ENCODE data around the gene PARPBP.
A peak's percentile ranks its signal among the peaks of the same experiment; 100 is the strongest.
"Not testable (repeated sequence)": the region's sequence is repeated elsewhere in the genome, so short reads cannot be mapped to it uniquely, and the experiment has no call there.

Gene PARPBP, protein sequence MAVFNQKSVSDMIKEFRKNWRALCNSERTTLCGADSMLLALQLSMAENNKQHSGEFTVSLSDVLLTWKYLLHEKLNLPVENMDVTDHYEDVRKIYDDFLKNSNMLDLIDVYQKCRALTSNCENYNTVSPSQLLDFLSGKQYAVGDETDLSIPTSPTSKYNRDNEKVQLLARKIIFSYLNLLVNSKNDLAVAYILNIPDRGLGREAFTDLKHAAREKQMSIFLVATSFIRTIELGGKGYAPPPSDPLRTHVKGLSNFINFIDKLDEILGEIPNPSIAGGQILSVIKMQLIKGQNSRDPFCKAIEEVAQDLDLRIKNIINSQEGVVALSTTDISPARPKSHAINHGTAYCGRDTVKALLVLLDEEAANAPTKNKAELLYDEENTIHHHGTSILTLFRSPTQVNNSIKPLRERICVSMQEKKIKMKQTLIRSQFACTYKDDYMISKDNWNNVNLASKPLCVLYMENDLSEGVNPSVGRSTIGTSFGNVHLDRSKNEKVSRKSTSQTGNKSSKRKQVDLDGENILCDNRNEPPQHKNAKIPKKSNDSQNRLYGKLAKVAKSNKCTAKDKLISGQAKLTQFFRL

DNA sequence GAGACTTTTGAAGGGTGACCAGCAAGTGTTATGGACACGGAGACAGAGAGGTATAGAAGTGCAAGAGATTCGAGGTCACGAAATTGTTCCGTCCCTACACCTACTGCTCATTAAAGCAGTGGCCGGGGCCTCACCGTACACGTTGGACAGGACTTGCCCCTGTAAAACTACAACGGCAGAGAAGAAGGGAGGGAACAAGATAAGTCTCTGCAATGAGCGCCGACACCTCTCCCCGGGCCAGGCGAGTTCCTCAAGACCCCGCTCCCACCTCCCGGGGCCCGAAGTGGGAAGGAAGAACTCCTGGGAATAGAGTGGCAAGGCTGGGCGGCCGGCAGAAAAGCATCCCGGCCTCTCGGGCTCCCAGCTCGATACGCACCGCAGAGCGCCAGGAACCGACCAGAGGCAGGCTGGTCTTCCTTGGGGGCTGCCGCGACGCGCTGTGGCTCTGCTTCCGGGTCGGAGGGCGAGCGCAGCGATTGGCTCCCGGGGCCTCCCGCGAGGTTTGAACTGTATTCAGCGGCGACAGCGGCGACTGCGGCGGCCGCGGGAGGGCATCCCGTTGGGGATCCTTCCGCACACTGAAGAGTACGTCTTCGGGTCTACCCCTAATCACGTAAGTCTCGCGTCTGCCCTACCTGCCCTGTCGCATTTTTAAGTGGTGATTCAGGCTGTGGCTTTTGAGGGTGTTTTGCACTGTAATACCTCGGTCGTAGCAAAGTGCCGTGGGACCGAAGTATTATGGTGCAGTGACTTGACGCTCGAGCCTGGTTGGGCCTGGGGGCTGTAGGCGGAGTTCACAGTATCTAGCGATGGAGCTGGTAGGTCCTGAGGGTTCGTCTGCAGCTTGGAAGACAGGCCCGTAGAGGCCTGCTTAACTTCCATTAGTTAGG is at the start of gene PARPBP, which contains the start of gene NUP37:
TSS of gene PARPBP (plus strand) at position 510 of the 890 bp plus-strand sequence. CDS start 3,706 bp downstream, outside the sequence.
TSS of gene NUP37 (minus strand) at position 441 of the 890 bp plus-strand sequence. CDS start 1,596 bp downstream, outside the sequence.
- peak; percentile 31 to 92 (median 82) for DNase-seq

DNA sequence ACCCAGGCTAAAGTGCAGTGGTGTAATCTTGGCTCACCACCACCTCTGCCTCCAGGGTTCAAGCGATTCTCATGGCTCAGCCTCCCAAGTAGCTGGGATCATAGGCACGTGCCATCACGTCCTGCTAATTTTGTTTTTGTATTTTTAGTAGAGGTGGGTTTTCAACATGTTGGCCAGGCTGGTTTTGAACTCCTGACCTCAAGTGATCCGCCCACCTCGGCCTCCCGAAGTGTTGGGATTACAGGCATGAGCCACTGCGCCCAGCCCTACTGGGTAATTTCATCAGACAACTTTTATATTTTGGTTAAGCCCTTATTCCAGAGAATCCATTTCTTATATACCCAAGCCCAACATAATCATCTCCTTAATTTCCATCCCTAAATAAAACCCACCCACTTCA is 47.9 kb upstream of the PARPBP start:
- not testable (repeated sequence) for DNase-seq

DNA sequence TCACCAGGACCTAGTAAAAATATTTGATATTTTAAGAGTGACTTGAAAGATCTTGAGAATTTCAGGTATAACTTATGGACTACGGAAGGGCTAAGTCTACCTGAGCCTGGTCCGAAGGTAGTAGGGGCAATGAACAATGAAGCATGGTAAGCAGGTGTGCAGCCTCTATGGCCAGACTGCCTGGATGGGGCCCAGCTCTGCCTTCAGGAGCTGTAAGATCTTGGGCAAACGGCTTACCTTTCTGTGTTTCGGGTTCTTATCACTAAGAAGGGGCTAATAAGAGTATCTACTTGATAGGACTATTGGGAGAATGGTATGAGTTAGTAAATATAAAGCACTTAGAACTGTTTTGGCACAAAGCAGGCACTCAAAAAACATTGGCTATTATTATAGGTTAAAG is 39.1 kb upstream of the PARPBP start:
- DNase-seq = no peak

DNA sequence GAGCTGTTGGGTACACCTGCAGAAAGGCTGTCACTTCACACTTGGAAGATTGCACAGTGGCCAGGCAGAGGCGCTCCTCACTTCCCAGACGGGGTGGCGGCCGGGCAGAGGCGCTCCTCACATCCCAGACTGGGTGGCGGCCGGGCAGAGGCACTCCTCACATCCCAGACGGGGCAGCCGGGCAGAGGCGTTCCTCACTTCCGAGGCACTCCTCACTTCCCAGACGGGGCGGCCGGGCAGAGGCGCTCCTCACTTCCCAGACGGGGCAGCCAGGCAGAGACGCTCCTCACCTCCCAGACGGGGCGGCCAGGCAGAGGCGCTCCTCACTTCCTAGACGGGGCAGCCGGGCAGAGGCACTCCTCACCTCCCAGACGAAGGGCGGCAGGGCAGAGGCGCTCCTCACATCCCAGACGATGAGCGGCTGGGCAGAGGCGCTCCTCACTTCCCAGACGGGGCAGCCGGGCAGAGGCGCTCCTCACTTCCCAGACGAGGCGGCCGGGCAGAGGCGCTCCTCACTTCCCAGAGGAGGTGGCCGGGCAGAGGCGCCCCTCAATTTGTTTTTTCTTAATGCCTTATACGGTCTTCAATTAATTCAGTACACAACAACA is 30.7 kb upstream of the PARPBP start:
- DNase-seq = peak in 1 of 58 donors; percentile 2

DNA sequence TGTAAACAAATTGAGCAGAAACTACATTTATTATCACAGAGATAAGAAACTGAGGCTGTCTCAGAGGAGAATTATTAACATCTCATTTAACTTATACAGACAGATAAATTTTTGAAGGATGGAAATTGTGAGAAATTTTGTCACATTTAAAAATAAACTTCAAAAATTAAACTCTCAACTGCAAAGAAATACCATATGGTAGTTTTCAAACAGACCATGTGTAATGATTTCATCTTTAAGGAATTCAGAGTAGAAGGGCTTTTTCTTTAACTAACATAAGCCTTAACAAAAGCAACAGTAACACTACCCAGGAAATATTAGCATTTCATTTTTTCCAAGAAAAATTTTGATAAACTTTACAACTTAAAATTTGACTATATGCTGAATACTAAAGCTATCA is 26.7 kb upstream of the PARPBP start:
- no peak for DNase-seq

DNA sequence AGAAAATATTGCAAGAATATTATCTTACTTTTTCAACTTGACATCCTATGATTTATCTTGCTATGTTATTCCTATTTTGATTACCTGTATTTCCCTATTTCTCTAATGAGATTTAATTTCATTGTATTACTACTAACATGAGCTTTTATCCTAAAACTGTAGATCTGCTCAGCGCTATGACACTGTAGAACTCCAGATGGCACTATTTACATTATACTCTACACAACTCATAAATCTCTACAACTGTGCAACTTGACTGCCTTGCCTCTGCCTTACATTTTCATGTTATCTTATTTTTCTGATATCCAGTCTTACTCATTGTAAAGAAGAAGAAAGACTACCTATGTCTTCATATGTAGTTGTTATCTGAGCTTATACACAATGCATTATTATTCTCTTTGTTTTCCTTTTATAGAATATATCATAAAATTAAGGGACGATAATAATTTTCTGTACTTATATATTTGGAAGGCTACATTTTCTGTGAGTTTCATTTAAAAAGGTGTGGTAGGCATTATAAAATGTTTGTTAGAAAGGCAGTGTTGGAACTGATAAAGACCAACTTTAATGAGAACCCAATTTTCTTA is 24.2 kb upstream of the PARPBP start:
- peak in 1 of 58 donors; percentile 6 for DNase-seq

DNA sequence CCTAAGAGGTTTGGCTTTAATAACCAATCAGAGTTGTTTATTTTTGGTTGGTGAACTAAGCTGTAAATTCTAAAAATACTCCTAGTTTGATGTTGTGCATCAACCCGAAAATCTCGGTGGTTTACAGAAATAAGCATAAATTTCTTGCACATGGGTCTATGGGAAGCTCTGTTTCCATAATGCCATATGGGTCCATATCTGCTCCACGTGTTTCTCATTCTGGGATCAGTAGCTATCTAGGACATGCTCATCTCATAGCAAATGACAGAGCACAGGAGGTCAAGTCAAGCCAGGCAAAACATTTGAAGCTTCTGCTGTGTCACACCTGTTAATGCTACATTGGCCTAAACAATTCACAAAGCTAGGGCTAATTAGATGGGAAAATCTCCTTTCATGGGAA is 23.1 kb upstream of the PARPBP start:
- DNase-seq = no peak

DNA sequence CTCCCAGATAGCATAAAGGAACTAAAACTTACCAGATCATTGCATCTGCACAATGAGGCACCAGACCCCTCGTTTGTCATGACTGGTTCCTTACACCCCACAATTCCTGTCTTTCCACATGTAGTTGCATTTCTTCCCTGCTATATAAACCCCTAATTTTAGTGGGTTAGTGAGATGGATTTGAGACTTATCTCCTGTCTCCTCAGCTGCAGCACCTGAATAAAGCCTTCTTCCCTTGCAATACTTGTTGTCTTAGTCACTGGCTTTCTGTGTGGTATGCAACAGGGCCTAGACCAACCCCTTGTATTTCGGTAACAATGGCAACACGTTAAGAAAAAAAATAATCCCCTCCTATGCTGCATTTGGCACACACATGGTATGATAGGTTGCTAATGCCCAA is 13.1 kb upstream of the PARPBP start:
- no peak for DNase-seq

DNA sequence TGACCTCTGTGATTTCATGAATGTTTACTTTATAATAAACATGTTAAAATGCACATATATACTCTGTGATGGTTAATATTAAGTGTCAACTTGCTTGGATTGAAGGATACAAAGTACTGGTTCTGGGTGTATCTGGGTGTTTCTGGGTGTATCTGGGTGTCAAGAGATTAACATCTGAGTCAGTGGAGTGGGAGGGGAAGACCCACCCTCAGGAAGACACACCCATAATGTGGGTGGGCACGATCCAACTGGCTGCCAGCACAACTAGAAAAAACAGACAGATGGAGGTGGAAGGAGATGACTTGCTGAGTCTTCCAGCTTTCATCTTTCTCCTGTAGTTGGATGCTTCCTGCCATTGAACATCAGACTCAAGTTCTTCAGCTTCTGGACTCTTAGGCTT is 12.0 kb upstream of the PARPBP start:
- no peak for DNase-seq

DNA sequence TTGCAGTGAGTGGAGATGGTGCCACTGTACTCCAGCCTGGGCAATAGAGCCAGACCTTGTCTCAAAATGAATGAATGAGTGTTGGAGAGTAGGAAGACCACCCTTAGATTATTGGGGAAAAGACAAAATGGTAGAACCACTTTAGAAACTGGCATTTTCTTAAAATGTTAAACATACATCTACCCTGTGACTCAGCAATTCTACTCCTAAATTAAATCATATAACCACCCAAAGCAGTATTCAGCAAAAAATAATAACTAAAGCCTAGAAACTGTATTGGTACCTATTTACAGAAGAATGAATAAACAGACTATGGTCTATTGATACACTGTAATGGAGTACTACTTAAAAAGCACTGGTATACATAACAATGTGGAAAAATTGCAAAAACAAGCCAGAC is 9.2 kb upstream of the PARPBP start:
- DNase-seq = no peak

DNA sequence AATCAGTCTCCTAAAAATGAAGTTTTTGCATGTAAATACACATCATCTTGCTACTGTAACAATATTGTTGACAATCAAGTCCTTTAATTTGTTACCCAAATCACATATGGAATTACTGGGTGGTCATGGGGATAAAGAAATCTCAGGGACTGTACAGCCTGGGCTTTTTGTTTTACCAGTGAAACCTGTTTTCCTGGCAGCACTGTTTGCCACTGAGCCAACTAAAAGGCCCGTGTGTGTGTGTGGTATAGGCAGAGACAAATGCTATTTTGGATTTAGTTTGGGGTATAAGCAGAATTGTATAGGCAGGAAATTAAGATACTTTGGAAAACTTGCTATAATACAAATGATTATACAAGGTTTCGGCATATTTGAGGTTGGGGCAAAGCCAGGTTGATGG is 5.8 kb upstream of the PARPBP start:
- no peak for DNase-seq

DNA sequence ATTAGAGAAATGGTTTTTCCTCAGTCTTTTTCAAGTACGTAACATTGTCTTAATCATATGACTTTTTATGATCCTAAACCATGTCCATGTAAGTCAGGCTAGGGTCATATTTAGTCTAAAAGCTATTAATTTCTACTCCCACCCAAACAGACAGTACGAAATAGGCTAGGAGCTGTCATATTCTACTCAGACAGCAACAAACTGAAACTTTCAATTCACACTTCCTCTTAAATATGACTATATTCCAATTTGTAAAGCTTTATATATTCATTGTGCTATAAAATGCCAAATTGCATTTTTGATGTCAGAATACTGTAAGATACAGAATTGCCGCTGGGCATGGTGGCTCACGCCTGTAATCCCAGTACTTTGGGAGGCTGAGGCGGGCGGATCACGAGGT is 3.6 kb upstream of the PARPBP start:
- no peak for DNase-seq

DNA sequence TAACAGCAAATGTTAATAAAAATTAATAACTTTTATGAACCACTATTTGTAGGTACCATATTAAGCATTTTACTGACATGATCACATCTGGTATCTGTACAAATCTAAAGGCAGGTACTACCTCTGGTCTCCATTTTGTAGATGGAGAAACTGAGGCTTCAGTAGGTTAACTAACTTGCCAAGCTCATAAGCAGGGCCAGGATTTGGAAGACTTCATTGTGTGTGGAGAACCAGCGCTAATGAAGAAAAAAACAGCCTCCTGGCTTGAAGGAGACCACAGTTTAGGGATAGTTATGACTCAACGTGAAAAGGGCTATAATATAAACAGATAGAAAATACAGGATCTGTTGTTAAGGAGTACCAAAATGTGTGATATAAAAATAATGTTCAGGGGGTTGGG is 1.1 kb upstream of the PARPBP start:
- no peak for DNase-seq

DNA sequence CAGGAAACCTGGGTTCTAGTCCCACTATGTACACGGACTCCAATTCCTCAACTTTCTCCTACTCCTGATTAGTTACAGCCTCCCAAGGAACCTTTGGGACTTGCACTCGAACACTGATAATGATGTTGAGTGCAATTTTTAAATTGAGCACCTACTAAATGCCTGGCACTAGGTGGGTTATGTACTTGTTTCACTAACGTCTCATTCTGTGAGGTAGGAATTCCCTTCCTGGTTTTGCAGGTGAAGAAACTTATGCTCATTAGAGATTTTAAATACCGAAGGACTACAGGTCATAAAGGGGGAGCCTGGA is 536 bp downstream of the PARPBP start:
- DNase-seq = no peak

DNA sequence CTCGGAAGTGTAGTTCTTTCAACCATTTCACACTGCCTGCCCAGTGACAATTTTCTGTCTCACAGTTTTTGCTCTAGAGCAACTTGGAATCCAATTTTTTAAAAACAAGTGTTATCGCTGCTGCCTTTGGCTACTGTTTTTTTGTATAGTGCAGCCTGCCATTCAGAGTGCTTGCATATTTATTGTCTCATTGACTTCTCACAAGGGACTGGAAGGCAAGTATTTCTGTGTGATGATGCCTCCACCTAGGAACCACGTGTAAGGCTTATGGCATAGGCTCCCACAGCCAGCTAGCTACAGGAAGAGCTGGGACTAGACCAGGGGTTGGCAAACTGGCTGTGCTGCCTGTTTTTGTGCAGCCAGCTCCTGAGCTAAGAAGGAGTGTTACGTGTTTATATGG is 903 bp downstream of the PARPBP start:
- DNase-seq = no peak

DNA sequence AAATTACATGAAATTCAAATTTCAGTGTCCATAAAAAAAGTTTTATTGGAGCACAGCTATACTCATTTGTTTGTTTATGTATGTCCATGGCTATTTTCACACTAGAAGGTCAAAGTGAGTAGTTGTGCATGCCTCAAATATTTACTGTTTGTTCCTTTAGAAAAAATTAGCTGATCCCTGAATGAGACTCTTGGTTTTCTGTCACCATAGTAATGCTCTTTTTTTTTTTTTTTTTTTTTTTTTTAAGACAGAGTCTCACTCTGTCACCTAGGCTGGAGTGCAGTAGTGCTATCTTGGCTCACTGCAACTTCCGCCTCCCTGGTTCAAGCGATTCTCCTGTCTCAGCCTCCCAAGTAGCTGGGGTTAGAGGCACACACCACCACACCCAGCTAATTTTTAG is 1.3 kb downstream of the PARPBP start:
- not testable (repeated sequence) for DNase-seq

DNA sequence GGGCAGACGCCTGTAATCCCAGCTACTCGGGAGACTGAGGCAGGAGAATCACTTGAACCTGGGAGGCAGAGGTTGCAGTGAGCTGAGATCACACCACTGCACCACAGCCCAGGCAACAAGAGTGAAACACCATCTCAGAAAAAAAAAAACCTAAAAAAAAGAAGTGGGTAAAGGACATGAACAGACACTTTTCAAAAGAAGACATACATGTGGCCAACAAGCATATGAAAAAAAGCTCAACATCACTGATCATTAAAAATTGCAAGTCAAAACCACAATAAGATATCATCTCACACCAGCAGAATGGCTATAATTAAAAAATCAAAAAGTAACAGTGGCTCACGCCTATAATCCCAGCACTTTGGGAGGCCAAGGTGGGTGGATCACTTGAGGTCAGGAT is 10.7 kb downstream of the PARPBP start:
- DNase-seq = not testable (repeated sequence)

DNA sequence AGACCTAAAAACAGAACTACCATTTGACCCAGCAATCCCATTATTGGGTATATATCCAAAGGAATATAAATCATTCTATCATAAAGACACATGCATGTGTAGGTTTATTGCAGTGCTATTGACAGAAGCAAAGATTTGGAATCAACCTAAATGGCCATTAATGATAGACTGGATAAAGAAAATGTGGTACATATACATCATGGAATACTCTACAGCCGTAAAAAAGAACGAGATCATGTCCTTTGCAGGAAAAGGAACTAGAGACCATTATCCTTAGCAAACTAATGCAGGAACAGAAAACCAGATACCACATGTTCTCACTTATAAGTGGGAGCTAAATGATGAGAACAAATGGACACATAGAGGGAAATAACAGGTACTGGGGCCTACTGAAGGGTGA is 11.5 kb downstream of the PARPBP start:
- DNase-seq = not testable (repeated sequence)

DNA sequence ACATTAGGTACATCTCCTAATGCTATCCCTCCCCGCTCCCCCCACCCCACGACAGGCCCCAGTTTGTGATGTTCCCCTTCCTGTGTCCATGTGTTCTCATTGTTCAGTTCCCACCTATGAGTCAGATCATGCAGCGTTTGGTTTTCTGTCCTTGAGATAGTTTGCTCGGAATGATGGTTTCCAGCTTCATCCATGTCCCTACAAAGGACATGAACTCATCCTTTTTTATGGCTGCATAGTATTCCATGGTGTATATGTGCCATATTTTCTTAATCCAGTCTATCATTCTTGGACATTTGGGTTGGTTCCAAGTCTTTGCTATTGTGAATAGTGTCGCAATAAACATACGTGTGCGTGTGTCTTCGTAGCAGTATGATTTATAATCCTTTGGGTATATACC is 17.6 kb downstream of the PARPBP start:
- not testable (repeated sequence) for DNase-seq

DNA sequence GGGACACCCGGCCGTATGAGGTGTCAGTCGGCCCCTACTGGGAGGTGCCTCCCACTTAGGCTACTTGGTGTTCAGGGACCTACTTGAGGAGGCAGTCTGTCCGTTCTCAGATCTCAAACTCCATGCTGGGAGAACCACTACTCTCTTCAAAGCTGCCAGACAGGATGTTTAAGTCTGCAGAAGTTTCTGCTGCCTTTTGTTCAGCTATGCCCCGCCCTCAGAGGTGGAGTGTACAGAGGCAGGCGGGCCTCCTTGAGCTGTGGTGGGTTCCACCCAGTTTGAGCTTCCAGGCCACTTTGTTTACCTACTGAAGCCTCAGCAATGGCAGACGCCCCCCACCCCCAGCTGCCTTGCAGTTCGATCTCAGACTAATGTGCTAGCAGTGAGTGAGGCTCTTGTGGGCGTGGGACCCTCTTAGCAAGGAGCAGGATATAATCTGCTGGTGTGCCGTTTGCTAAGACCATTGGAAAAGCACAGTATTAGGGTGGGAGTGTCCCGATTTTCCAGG is 22.9 kb downstream of the PARPBP start:
- not testable (repeated sequence) for DNase-seq

DNA sequence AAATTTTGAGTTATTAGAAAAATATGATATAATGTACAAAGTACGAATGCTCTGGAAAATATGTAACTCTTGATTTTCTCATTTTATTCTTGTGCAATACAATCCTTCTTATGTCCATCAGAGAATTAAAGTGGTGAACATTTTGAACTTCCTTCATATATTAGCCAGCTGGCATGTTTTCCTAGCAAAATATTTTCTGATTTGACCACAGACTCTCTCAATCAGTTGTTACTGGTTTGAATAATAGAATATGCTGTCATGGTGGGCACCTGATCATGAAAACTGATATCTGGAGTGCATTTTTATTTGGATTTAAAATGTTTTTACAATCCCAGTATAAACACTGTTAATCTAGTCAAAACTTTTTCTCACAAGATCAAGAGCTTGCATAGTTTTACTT is 24.2 kb downstream of the PARPBP start:
- no peak for DNase-seq
